Endothelial cell of umbilical vein (primary cell): ENCODE measurements around the gene ATP13A3. TPM values are rescaled to one million over a fixed set of nuclear protein-coding genes. Genes with fewer than 3 reads are reported as not detected.

Experiments used
- BruUV-seq: library from RNA; stranded (reverse); fragments of 400-500 nt; replicated peaks from 2 replicates; lab custom pipeline; 2021; lab: Mats Ljungman, UMichigan
- CTCF ChIA-PET: fragments of 300-600, 350-600 bp; sonication (Branson Sonifier 250); formaldehyde crosslinking; loops from one replicate; lab custom pipeline; 2021; ENCODE audit warnings: antibody characterized with exemption, inconsistent platforms; lab: Charles Lee
- POLR2A ChIA-PET: fragments of 300-600, 350-600 bp; sonication (Branson Sonifier 250); formaldehyde crosslinking; loops from one replicate; lab custom pipeline; 2021; ENCODE audit warnings: antibody characterized with exemption, inconsistent platforms; lab: Charles Lee
- DNase-seq: peaks from one replicate; pipeline ENCODE4 v3.0.0-alpha.2; 2011; ENCODE audit warnings: low read depth, low spot score
- FAIRE-seq: peaks from 2 replicates; lab custom pipeline; 2011; peaks lifted over from hg19 to GRCh38; lab: Jason Lieb, UNC
- H2AFZ ChIP-seq: 2 replicates; pipeline ENCODE4 v1.6.0; 2012; ENCODE audit warnings: low read depth, low read length, control low read depth, inconsistent platforms
- H3K27ac ChIP-seq: 2 replicates; pipeline ENCODE4 v1.5.1; 2011; ENCODE audit warnings: low read depth, mild to moderate bottlenecking, control low read depth, low read length, moderate library complexity; ENCODE audit not compliant: insufficient read depth
- H3K27me3 ChIP-seq, 2 experiments: 2 replicates each; pipeline versions ENCODE4 v1.6.0 to v1.6.1; 2011; ENCODE audit warnings: low read length in 2 of 2, mixed read lengths in 1 of 2; ENCODE audit not compliant: control insufficient read depth in 2 of 2, insufficient read depth in 2 of 2
- H3K36me3 ChIP-seq, 2 experiments: 2 replicates in 1 of 2; 3 replicates in 1 of 2; pipeline ENCODE4 v1.5.1; 2011; ENCODE audit warnings: low read length in 2 of 2, mild to moderate bottlenecking in 1 of 2, moderate library complexity in 1 of 2; ENCODE audit not compliant: control insufficient read depth in 2 of 2, insufficient read depth in 2 of 2; ENCODE audit errors: extremely low read depth in 1 of 2
- H3K4me1 ChIP-seq: 3 replicates; pipeline ENCODE4 v1.5.1; 2011; ENCODE audit warnings: mild to moderate bottlenecking, low read length; ENCODE audit not compliant: control insufficient read depth, insufficient read depth; ENCODE audit errors: extremely low read depth
- H3K4me2 ChIP-seq: 2 replicates; pipeline ENCODE4 v1.6.1; 2011; ENCODE audit warnings: low read length, control low read depth, mixed read lengths; ENCODE audit not compliant: insufficient read depth
- H3K4me3 ChIP-seq, 3 experiments: fragments of 200-600 bp in 1 of 3; sonication (generic), shearing (Covaris generic) in 1 of 3; replicated peaks in 1 of 3; 2 replicates each; pipeline ENCODE4 v1.5.1; 2011 to 2016; ENCODE audit warnings: control low read depth in 3 of 3, low read length in 3 of 3, mild to moderate bottlenecking in 2 of 3, inconsistent platforms in 1 of 3, low read depth in 1 of 3, moderate library complexity in 1 of 3; ENCODE audit not compliant: insufficient read depth in 1 of 3
- H3K79me2 ChIP-seq: 2 replicates; pipeline ENCODE4 v1.6.0; 2012; ENCODE audit warnings: low read length, inconsistent platforms; ENCODE audit not compliant: control insufficient read depth, insufficient read depth
- H3K9ac ChIP-seq: replicated peaks from 2 replicates; pipeline ENCODE3; 2011; ENCODE audit warnings: low read length, control low read depth; ENCODE audit not compliant: insufficient read depth; ENCODE audit errors: extremely low read depth
- H3K9me1 ChIP-seq: replicated peaks from 3 replicates; pipeline ENCODE4 v1.6.0; 2011; ENCODE audit warnings: mild to moderate bottlenecking, low read length; ENCODE audit not compliant: control insufficient read depth, insufficient read depth; ENCODE audit errors: extremely low read depth
- H3K9me3 ChIP-seq: replicated peaks from 2 replicates; pipeline ENCODE4 v1.5.1; 2012; ENCODE audit warnings: low read length, inconsistent platforms; ENCODE audit not compliant: control insufficient read depth, insufficient read depth
- H4K20me1 ChIP-seq: replicated peaks from 2 replicates; pipeline ENCODE3; 2011; ENCODE audit warnings: mild to moderate bottlenecking, low read length; ENCODE audit not compliant: control insufficient read depth, insufficient read depth; ENCODE audit errors: extremely low read depth
- CTCF ChIP-seq, 2 donors: IDR thresholded peaks; 1 replicate in 1 of 2; 2 replicates in 1 of 2; pipeline ENCODE4 v1.5.1; 2011; ENCODE audit warnings: low read length in 2 of 2, mild to moderate bottlenecking in 2 of 2, moderate library complexity in 2 of 2, control low read depth in 1 of 2, inconsistent platforms in 1 of 2, low read depth in 1 of 2; ENCODE audit not compliant: insufficient read depth in 1 of 2; ENCODE audit errors: extremely low read depth in 1 of 2
- EZH2 ChIP-seq: IDR thresholded peaks from 2 replicates; pipeline ENCODE4 v1.6.1; 2012; ENCODE audit warnings: borderline replicate concordance, low read depth, mild to moderate bottlenecking, moderate library complexity, low read length, inconsistent platforms; ENCODE audit not compliant: severe bottlenecking
- FOS ChIP-seq: IDR thresholded peaks from 2 replicates; pipeline ENCODE4 v1.6.1; 2011; ENCODE audit warnings: mild to moderate bottlenecking, low read length, moderate library complexity, borderline replicate concordance; ENCODE audit not compliant: insufficient read depth
- GATA2 ChIP-seq: IDR thresholded peaks from 2 replicates; pipeline ENCODE4 v1.7.0; 2011; ENCODE audit warnings: low read depth, mild to moderate bottlenecking, moderate library complexity, mixed read lengths, low read length; ENCODE audit not compliant: insufficient read length, insufficient read depth
- JUN ChIP-seq: IDR thresholded peaks from 2 replicates; pipeline ENCODE4 v1.6.1; 2011; ENCODE audit warnings: borderline replicate concordance, low read depth; ENCODE audit not compliant: insufficient read length, insufficient read depth
- MAX ChIP-seq: IDR thresholded peaks from 2 replicates; pipeline ENCODE4 v1.6.1; 2011; ENCODE audit not compliant: insufficient read depth, insufficient read length
- MYC ChIP-seq: IDR thresholded peaks from one replicate; pipeline ENCODE4 v1.6.1; 2011; ENCODE audit warnings: mild to moderate bottlenecking, low read depth, low read length
- POLR2A ChIP-seq: IDR thresholded peaks from 2 replicates; pipeline ENCODE4 v1.6.1; 2012; ENCODE audit warnings: low read depth, mild to moderate bottlenecking, control low read depth, low read length
- POLR2AphosphoS5 ChIP-seq: IDR thresholded peaks from 2 replicates; pipeline ENCODE4 v1.6.1; 2012; ENCODE audit warnings: low read depth, mild to moderate bottlenecking, control low read depth, low read length, moderate library complexity; ENCODE audit not compliant: insufficient read depth
- dilution Hi-C: fragments of 300-500 bp; cut with MboI; formaldehyde crosslinking; loops from one replicate; pipeline ENCODE4 v1.15.0; 2019; ENCODE audit warnings: low sequenced_read_pairs; ENCODE audit not compliant: extremely low pct_ligation_motif_present
- intact Hi-C: fragments of 100-400 bp; cut with micrococcal nuclease; formaldehyde crosslinking; loops from one replicate; pipeline ENCODE4 v1.10.0; 2022
- polyA plus RNA-seq, 4 experiments: library from polyadenylated mRNA; depleted of rRNA in 3 of 4; stranded (reverse) in 3 of 4; unstranded in 1 of 4; fragments of >200 nt; gene quantifications; 2 replicates each; pipeline versions ENCODE4 v1.2.1 to v1.2.3, GENCODE V29; 2011 to 2012; ENCODE audit warnings: missing spikeins in 1 of 4
- total RNA-seq: library from RNA; stranded (reverse); gene quantifications from 2 replicates; pipeline ENCODE4 v1.2.3, GENCODE V29; 2021

ATP13A3 gene
- total and polyA plus RNA-seq, 2 donors (not counting 3 experiments of a cell fraction or from before 2014, with no cell fraction given) = 12.0 to 59.0 TPM

DNA sequence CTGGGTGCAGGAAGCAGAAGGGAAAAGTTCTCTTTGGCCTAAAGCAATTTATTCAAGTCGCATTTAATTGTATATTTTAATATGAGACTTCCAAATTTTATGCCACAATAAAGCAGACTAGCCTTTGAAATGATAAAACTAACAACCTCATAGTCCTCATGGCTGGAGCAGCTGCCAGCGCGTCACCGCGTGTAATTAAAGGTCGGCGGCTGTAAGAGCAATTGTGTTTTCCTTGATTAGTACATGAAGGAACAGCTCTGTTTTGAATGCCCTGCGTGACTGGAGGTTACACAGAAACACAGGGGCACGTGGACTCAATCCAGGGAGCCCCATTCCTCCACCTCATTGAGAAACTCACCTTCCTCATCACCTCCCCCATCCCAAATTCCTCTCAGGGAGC lies 107.2 kb downstream of the ATP13A3 start:
- Histone ChIP-seq H3K79me2 (no peaks in the 10 kb centered on the region), H3K4me3 (no peak overlapping the region), H3K9ac (no peak overlapping the region), H3K4me2 (no peak overlapping the region), H3K27ac (no peak overlapping the region), H3K9me1 (no peaks in the 10 kb centered on the region), H2AFZ (no peak overlapping the region), H3K9me3 (no peaks in the 10 kb centered on the region), H3K36me3 (no peaks in the 10 kb centered on the region), H3K4me1 (peaks cover 13% of the 10 kb centered on the region), H3K27me3 (peaks cover 6 to 12% of the 10 kb centered on the region in 2 experiments), H4K20me1 (no peaks in the 10 kb centered on the region)
- no peak for FAIRE-seq
- intact Hi-C loops = no loop called here
- CTCF ChIA-PET = interaction anchor here (1.1 to 1.4 kb wide), 2 partner anchors 19 to 35 kb away, joined by 3 read pairs; partner anchors contain the start of gene GP5
- BruUV-seq = no TSS peak
- POLR2A ChIA-PET = no interaction called here
- dilution Hi-C loops = no loop called here
- DNase-seq = no peak
- TF ChIP-seq POLR2AphosphoS5 = no peak
- TF ChIP-seq POLR2A = no peak
- TF ChIP-seq CTCF (IDR thresholded peaks at IDR 0.05; ENCODE audit: extremely low read depth in 1 of 2, insufficient read depth in 1 of 2, low read depth in 1 of 2, low read length in 2 of 2) = no peak
- TF ChIP-seq MYC = no peak
- TF ChIP-seq MAX = no peak
- no peak for TF ChIP-seq EZH2
- no peak for TF ChIP-seq JUN
- TF ChIP-seq FOS = no peak
- TF ChIP-seq GATA2 = no peak
